Stomach (tissue), 9 donors: Measurements from ENCODE around the gene PRKCI. TPM values are rescaled to one million over a fixed set of nuclear protein-coding genes. Genes with fewer than 3 reads are reported as not detected.
"Not testable (repeated sequence)": the region's sequence is repeated elsewhere in the genome, so short reads cannot be mapped to it uniquely, and the experiment has no call there.

Source experiments
- DNase-seq, 2 donors: peaks; one replicate each; pipeline versions ENCODE4 v3.0.0 to v3.0.0-alpha.2; 2013 to 2019
- H3K27ac ChIP-seq, 5 donors: fragments of 200-600 bp in 4 of 5; sonication (generic) in 4 of 5; one replicate each; pipeline ENCODE4 v1.5.1; 2013 to 2019; ENCODE audit warnings: mild to moderate bottlenecking in 1 of 5, moderate library complexity in 1 of 5
- H3K27me3 ChIP-seq, 3 donors: fragments of 200-600 bp; sonication (generic); one replicate each; pipeline ENCODE4 v1.5.1; 2017 to 2019; ENCODE audit warnings: mixed run types in 1 of 3
- H3K36me3 ChIP-seq, 4 donors: fragments of 200-600 bp; sonication (generic); 1 replicate in 3 of 4; 2 replicates in 1 of 4; pipeline ENCODE4 v1.5.1; 2016 to 2019
- H3K4me1 ChIP-seq, 4 donors: fragments of 200-600 bp; sonication (generic); one replicate each; pipeline ENCODE4 v1.5.1; 2016 to 2019
- H3K4me3 ChIP-seq, 4 donors: fragments of 200-600 bp; sonication (generic) in 3 of 4; one replicate each; pipeline ENCODE4 v1.5.1; 2016 to 2019; ENCODE audit warnings: mild to moderate bottlenecking in 1 of 4
- H3K9me3 ChIP-seq, 4 donors: fragments of 200-600 bp; sonication (generic); one replicate each; pipeline ENCODE4 v1.5.1; 2016 to 2019
- CTCF ChIP-seq, 7 experiments: fragments of 450-650 bp in 4 of 7; fragments of 200-600 bp in 3 of 7; sonication (generic) in 3 of 7; IDR thresholded peaks; one replicate each; pipeline ENCODE4 v1.5.1; 2016 to 2019; ENCODE audit warnings: antibody characterized with exemption in 7 of 7, control low read depth in 2 of 7, mild to moderate bottlenecking in 1 of 7
- EP300 ChIP-seq: sonication (generic); formaldehyde crosslinking; IDR thresholded peaks from one replicate; pipeline ENCODE4 v1.6.1; 2017; ENCODE audit warnings: antibody characterized with exemption
- POLR2A ChIP-seq, 4 donors: fragments of 450-650 bp; IDR thresholded peaks; one replicate each; pipeline ENCODE4 v1.6.1; 2016; ENCODE audit warnings: antibody characterized with exemption in 4 of 4, control low read depth in 2 of 4, mild to moderate bottlenecking in 1 of 4, moderate library complexity in 1 of 4
- POLR2AphosphoS5 ChIP-seq, 3 donors: sonication (generic); formaldehyde crosslinking; IDR thresholded peaks; one replicate each; pipeline ENCODE4 v1.6.1; 2016; ENCODE audit warnings: antibody characterized with exemption in 3 of 3
- WGBS, 5 donors: extraction: QIAGEN DNeasy Blood & Tissue Kit in 3 of 5; methylation state at CpG; one replicate each; pipeline versions ENCODE4 v1.1.5 to v1.1.7; 2013 to 2018; 5-methylcytosine and 5-hydroxymethylcytosine counted together
- intact Hi-C: fragments of 100-400 bp; cut with DNase I; formaldehyde crosslinking; loops from one replicate; pipeline ENCODE4 v1.15.1; 2023; ENCODE audit warnings: low total_unique reads
- polyA plus RNA-seq, 3 donors: library from polyadenylated mRNA; stranded (reverse); fragments of 200-250 nt; gene quantifications; one replicate each; pipeline ENCODE4 v1.2.3, GENCODE V29; 2013
- total RNA-seq, 5 donors: library from RNA; depleted of rRNA; stranded (reverse); fragments of >200 nt; gene quantifications; one replicate each; pipeline versions ENCODE4 v1.1.0 to v1.2.3, GENCODE V29; 2014 to 2016
- donor health status: healthy with polysubstance abuse.
- donor health status: Bipolar disorder and iron deficiency.
- donor health status: healthy.

Gene PRKCI
- total and polyA plus RNA-seq, 8 donors, result 15.5 to 141 (median 29.8) TPM

GRCh38 chr3:170327040-170327808 is 105.0 kb downstream of the PRKCI start:
- Histone ChIP-seq H3K9me3 (peaks cover 0 to 4% (median 0%) of the 10 kb centered on the region in 4 donors), H3K36me3 (no peaks in the 10 kb centered on the region), H3K4me1 (peaks cover 6 to 23% (median 15%) of the 10 kb centered on the region in 4 donors), H3K27me3 (no peaks in the 10 kb centered on the region), H3K27ac (no peak overlapping the region), H3K4me3 (no peak overlapping the region)
- 93 to 97% (median 94%) methylated on average over 11 to 24 of the region's 24 CpGs for WGBS, 5 donors
- no peak for DNase-seq
- TF ChIP-seq EP300 (no peak), CTCF (IDR thresholded peaks at IDR 0.05) (no peak), POLR2A (IDR thresholded peaks at IDR 0.05) (no peak), POLR2AphosphoS5 (IDR thresholded peaks at IDR 0.05) (no peak)
- intact Hi-C loops, result no loop called here

- H3K36me3 ChIP-seq, H3K4me3 ChIP-seq, H3K27me3 ChIP-seq, intact Hi-C loops, H3K27ac ChIP-seq, H3K9me3 ChIP-seq, DNase-seq: not testable (repeated sequence)
- H3K4me1 ChIP-seq, result peaks cover 6 to 23% (median 15%) of the 10 kb centered on the region in 4 donors
- WGBS, 5 donors, result 79 to 95% (median 93%) methylated on average over 7 of the region's 7 CpGs
Observed at GRCh38 chr3:170327868-170328548, 105.8 kb downstream of the PRKCI start.

- 31 to 67% (median 53%) methylated on average over 5 of the region's 5 CpGs for WGBS, 5 donors
- Histone ChIP-seq H3K36me3 (no peaks in the 10 kb centered on the region), H3K4me1 (peaks cover 6 to 24% (median 15%) of the 10 kb centered on the region in 4 donors), H3K27ac (peak overlapping the region; percentile 73 to 87 (median 79)), H3K27me3 (no peaks in the 10 kb centered on the region), H3K4me3 (no peak overlapping the region), H3K9me3 (peaks cover 0 to 4% (median 0%) of the 10 kb centered on the region in 4 donors)
- DNase-seq, result peak; percentile 61 to 66
- intact Hi-C loops, result no loop called here
- TF ChIP-seq POLR2AphosphoS5 (IDR thresholded peaks at IDR 0.05) (peak in 2 of 3 donors; percentile 7 to 44), CTCF (IDR thresholded peaks at IDR 0.05) (no peak), EP300 (no peak), POLR2A (IDR thresholded peaks at IDR 0.05) (no peak)
Observed at GRCh38 chr3:170330366-170330765, 108.1 kb downstream of the PRKCI start.

GRCh38 chr3:170331143-170331542 is 108.9 kb downstream of the PRKCI start:
- Histone ChIP-seq H3K4me3 (no peak overlapping the region), H3K4me1 (peaks cover 6 to 27% (median 16%) of the 10 kb centered on the region in 4 donors), H3K36me3 (no peaks in the 10 kb centered on the region), H3K27me3 (no peaks in the 10 kb centered on the region), H3K27ac (peak overlapping the region; percentile 73 to 87 (median 84)), H3K9me3 (peaks cover 0 to 4% (median 0%) of the 10 kb centered on the region in 4 donors)
- no peak for TF ChIP-seq POLR2A (IDR thresholded peaks at IDR 0.05)
- TF ChIP-seq POLR2AphosphoS5 (IDR thresholded peaks at IDR 0.05), result peak in 2 of 3 donors; percentile 77 to 91
- no peak for TF ChIP-seq EP300
- TF ChIP-seq CTCF (IDR thresholded peaks at IDR 0.05), result no peak
- 16 to 41% (median 37%) methylated on average over 4 of the region's 4 CpGs for WGBS, 5 donors
- peak; percentile 84 to 90 for DNase-seq
- intact Hi-C loops, result no loop called here
